Panc1 (cell line): Measurements from ENCODE around the gene IQSEC1. TPM values are rescaled to one million over a fixed set of nuclear protein-coding genes. Genes with fewer than 3 reads are reported as not detected.

ENCODE experiments used
- ATAC-seq: fragments of 200-7000 bp; cut with Tn5 transposase; 2 replicates; pipeline ENCODE4 v1.9.1; 2020; ENCODE audit warnings: mild to moderate bottlenecking, moderate library complexity
- BruUV-seq: library from RNA; stranded (reverse); fragments of 400-500 nt; replicated peaks from 2 replicates; lab custom pipeline; 2021; lab: Mats Ljungman, UMichigan
- CTCF ChIA-PET: fragments of 300-600 bp; sonication (Branson Sonifier 250); formaldehyde crosslinking; loops from one replicate; lab custom pipeline; 2022; ENCODE audit warnings: antibody characterized with exemption; lab: Charles Lee
- POLR2A ChIA-PET: fragments of 300-600 bp; sonication (Branson Sonifier 250); formaldehyde crosslinking; loops from one replicate; lab custom pipeline; 2022; ENCODE audit warnings: antibody characterized with exemption; lab: Charles Lee
- DNase-seq: peaks from one replicate; pipeline ENCODE4 v3.0.0-alpha.2; 2010; ENCODE audit warnings: low read depth, low spot score
- H3K27ac ChIP-seq: 2 replicates; pipeline ENCODE4 v1.5.1; 2011; ENCODE audit warnings: mild to moderate bottlenecking, low read length, inconsistent platforms
- H3K27me3 ChIP-seq: fragments of 200-500 bp; sonication (Bioruptor generic); 2 replicates; pipeline ENCODE4 v1.6.0; 2014; ENCODE audit warnings: low read length, inconsistent platforms; ENCODE audit not compliant: control insufficient read depth, insufficient read depth
- H3K36me3 ChIP-seq: fragments of 200-500 bp; sonication (Bioruptor generic); 2 replicates; pipeline ENCODE4 v1.5.1; 2014; ENCODE audit warnings: inconsistent platforms, mild to moderate bottlenecking, low read length, moderate library complexity; ENCODE audit not compliant: control insufficient read depth, insufficient read depth
- H3K4me1 ChIP-seq: 2 replicates; pipeline ENCODE4 v1.5.1; 2011; ENCODE audit warnings: inconsistent platforms, mild to moderate bottlenecking, low read length, moderate library complexity; ENCODE audit not compliant: control insufficient read depth, insufficient read depth
- H3K4me3 ChIP-seq, 2 experiments: 2 replicates each; pipeline ENCODE4 v1.5.1; 2011 to 2012; ENCODE audit warnings: low read depth in 2 of 2, low read length in 2 of 2, mild to moderate bottlenecking in 2 of 2, inconsistent platforms in 1 of 2, moderate library complexity in 1 of 2
- H3K9me3 ChIP-seq: fragments of 200-500 bp; sonication (Bioruptor generic); 2 replicates; pipeline ENCODE4 v1.5.1; 2014; ENCODE audit warnings: low read depth, mild to moderate bottlenecking, inconsistent platforms, low read length, moderate library complexity; ENCODE audit not compliant: control insufficient read depth, insufficient read depth
- CTCF ChIP-seq: fragments of 450-650 bp; IDR thresholded peaks from 2 replicates; pipeline ENCODE4 v1.5.1; 2017; ENCODE audit warnings: mild to moderate bottlenecking
- POLR2AphosphoS5 ChIP-seq: IDR thresholded peaks from 2 replicates; pipeline ENCODE4 v1.6.1; 2012; ENCODE audit warnings: mild to moderate bottlenecking, low read depth, low read length, moderate library complexity
- REST ChIP-seq, 2 experiments: IDR thresholded peaks; 2 replicates each; pipeline ENCODE4 v1.6.1; 2011 to 2012; ENCODE audit warnings: low read depth in 2 of 2, control low read depth in 1 of 2, low read length in 1 of 2, mild to moderate bottlenecking in 1 of 2, moderate library complexity in 1 of 2; ENCODE audit not compliant: insufficient read depth in 1 of 2
- SIN3A ChIP-seq: IDR thresholded peaks from 2 replicates; pipeline ENCODE4 v1.6.1; 2012; ENCODE audit warnings: low read depth, mild to moderate bottlenecking, low read length, moderate library complexity, borderline replicate concordance; ENCODE audit not compliant: insufficient read depth
- TCF7L2 ChIP-seq: IDR thresholded peaks from 2 replicates; pipeline ENCODE4 v1.6.1; 2011; ENCODE audit warnings: mild to moderate bottlenecking, low read depth, low read length, inconsistent platforms
- in situ Hi-C: cut with HindIII; loops from 2 replicates; pipeline ENCODE4 v1.10.0; 2016; ENCODE audit warnings: low sequenced_read_pairs, low pct_unique_long_range_greater_than_20kb
- intact Hi-C: fragments of 100-400 bp; cut with micrococcal nuclease; formaldehyde crosslinking; loops from one replicate; pipeline ENCODE4 v1.10.0; 2022; ENCODE audit not compliant: unreplicated experiment
- total RNA-seq: library from RNA; stranded (reverse); gene quantifications from one replicate; pipeline ENCODE4 v1.2.1, GENCODE V29; 2021; ENCODE audit not compliant: unreplicated experiment

IQSEC1 gene
- total RNA-seq, 1 experiment from 2014 or later, result 28.4 TPM

GRCh38 chr3:12920967-12921366 is 152.3 kb downstream of the IQSEC1 start:
- no peaks in the 10 kb centered on the region for H3K27me3 ChIP-seq
- in situ Hi-C loops, result no loop called here
- ChIA-PET POLR2A (no interaction called here), CTCF (no interaction called here)
- no peak for DNase-seq
- no TSS peak for BruUV-seq
- intact Hi-C loops, result no loop called here
- H3K27ac ChIP-seq, result no peak overlapping the region
- no peak for ATAC-seq
- no peak overlapping the region for H3K4me3 ChIP-seq
- TF ChIP-seq POLR2AphosphoS5 (no peak), TCF7L2 (no peak), SIN3A (no peak), CTCF (no peak), REST (IDR thresholded peaks at IDR 0.05; ENCODE audit: insufficient read depth in 1 of 2, low read depth in 2 of 2, low read length in 1 of 2) (no peak)
- H3K4me1 ChIP-seq, result no peaks in the 10 kb centered on the region
- no peaks in the 10 kb centered on the region for H3K36me3 ChIP-seq
- H3K9me3 ChIP-seq, result no peaks in the 10 kb centered on the region

GRCh38 chr3:12919205-12919604 is 154.0 kb downstream of the IQSEC1 start:
- CTCF ChIA-PET, result no interaction called here
- POLR2A ChIA-PET, result no interaction called here
- no peaks in the 10 kb centered on the region for H3K9me3 ChIP-seq
- H3K27me3 ChIP-seq, result no peaks in the 10 kb centered on the region
- no peak overlapping the region for H3K27ac ChIP-seq
- BruUV-seq, result no TSS peak
- H3K4me3 ChIP-seq, result no peak overlapping the region
- no peaks in the 10 kb centered on the region for H3K4me1 ChIP-seq
- DNase-seq (no peak), ATAC-seq (no peak)
- in situ Hi-C loops, result no loop called here
- H3K36me3 ChIP-seq, result no peaks in the 10 kb centered on the region
- intact Hi-C loops, result no loop called here
- TF ChIP-seq CTCF (no peak), POLR2AphosphoS5 (no peak)

GRCh38 chr3:12918231-12918630 is 155.0 kb downstream of the IQSEC1 start:
- no peaks in the 10 kb centered on the region for H3K4me1 ChIP-seq
- POLR2A ChIA-PET, result no interaction called here
- no peak overlapping the region for H3K4me3 ChIP-seq
- intact Hi-C loops (no loop called here), in situ Hi-C loops (no loop called here)
- no peaks in the 10 kb centered on the region for H3K9me3 ChIP-seq
- CTCF ChIA-PET, result no interaction called here
- H3K27me3 ChIP-seq, result no peaks in the 10 kb centered on the region
- no peaks in the 10 kb centered on the region for H3K36me3 ChIP-seq
- ATAC-seq (no peak), DNase-seq (no peak)
- no TSS peak for BruUV-seq
- no peak for TF ChIP-seq CTCF
- no peak for TF ChIP-seq TCF7L2
- TF ChIP-seq REST (IDR thresholded peaks at IDR 0.05; ENCODE audit: insufficient read depth in 1 of 2, low read depth in 2 of 2, low read length in 1 of 2), result no peak
- no peak for TF ChIP-seq SIN3A
- TF ChIP-seq POLR2AphosphoS5, result no peak
- no peak overlapping the region for H3K27ac ChIP-seq
